Measurements from ENCODE around the gene ENOX1. TPM values are rescaled to one million over a fixed set of nuclear protein-coding genes. Genes with fewer than 3 reads are reported as not detected.
A peak's percentile ranks its signal among the peaks of the same experiment; 100 is the strongest.

Gene ENOX1
- total RNA-seq, 1 donor from 2014 or later: 0.71 TPM

DNA sequence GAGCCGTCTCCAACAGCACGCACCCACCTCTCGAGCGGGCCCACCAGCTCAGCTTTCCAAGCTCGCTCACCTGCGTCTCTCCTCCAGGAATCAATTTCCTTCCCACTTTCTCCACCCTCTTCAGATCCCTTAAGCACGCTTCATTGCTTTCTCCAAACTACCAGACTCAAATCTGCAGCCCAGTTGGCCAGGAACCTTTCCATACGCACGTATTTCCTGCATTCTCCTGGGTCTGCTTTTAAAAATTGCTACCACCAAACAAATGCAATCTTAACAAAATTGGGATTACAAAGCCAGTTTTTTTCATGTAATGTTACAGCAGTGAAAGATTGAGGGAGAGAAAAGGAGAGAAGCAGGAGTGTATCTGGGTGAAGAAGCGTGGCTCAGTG, 1.5 kb downstream of the ENOX1 start:
- H3K36me3 ChIP-seq (ENCODE audit: control insufficient read depth, insufficient read depth, low read length): no peaks in the 10 kb centered on the region
- H3K27me3 ChIP-seq (ENCODE audit: control insufficient read depth, insufficient read depth, low read length): no peaks in the 10 kb centered on the region
- TF ChIP-seq CTCF (IDR thresholded peaks at IDR 0.05; ENCODE audit: insufficient read depth, low read length, poor library complexity, severe bottlenecking): no peak
- no peak for DNase-seq (ENCODE audit: low read depth)
- peak overlapping the region; percentile 60 for H3K4me3 ChIP-seq (ENCODE audit: low read depth, low read length)

DNA sequence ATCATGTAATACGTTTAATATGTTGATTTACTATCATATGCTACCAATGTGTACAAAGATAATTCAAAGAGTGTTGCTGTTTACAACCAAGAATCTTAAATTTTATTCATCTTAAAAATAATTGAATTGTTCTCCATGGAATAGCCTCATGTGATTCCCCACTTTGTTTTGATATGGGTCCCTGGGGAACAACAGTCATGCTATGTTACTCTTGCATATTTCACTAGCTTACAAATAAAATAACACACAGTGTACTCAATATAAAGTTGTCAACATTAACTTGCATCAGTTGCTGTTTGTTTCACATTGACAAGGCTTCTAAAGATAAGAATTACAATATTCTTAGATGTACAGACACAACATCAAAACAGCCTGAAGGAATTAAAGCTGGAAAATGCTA, 2.3 kb downstream of the ENOX1 start:
- no peak for TF ChIP-seq CTCF (IDR thresholded peaks at IDR 0.05; ENCODE audit: insufficient read depth, low read length, poor library complexity, severe bottlenecking)
- Histone ChIP-seq H3K4me3 (ENCODE audit: low read depth, low read length) (no peak overlapping the region), H3K27me3 (ENCODE audit: control insufficient read depth, insufficient read depth, low read length) (no peaks in the 10 kb centered on the region), H3K36me3 (ENCODE audit: control insufficient read depth, insufficient read depth, low read length) (no peaks in the 10 kb centered on the region)
- no peak for DNase-seq (ENCODE audit: low read depth)

- DNase-seq (ENCODE audit: low read depth): no peak
- no peak for TF ChIP-seq CTCF (IDR thresholded peaks at IDR 0.05; ENCODE audit: insufficient read depth, low read length, poor library complexity, severe bottlenecking)
- no peak overlapping the region for H3K4me3 ChIP-seq (ENCODE audit: low read depth, low read length)
These were observed 3.0 kb downstream of the ENOX1 start for GRCh38 chr13:43783820-43784219.

DNA sequence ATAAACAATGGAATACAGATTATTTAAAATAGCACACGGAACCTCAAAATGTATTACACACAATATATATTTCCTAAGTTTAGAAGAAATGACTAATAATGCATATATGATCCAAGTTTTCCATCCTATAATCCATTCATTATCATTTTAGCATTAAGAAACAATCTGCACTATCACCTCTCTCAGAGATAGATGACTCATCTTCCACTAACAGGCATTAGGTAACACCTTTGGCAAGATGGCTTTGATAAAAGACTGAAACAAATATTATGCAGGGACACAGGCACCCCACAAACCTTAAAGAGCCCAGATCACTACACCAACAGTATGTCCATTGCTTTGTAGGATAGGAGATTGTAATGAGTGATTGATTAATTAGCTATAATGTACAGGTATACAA, 4.1 kb downstream of the ENOX1 start:
- H3K36me3 ChIP-seq (ENCODE audit: control insufficient read depth, insufficient read depth, low read length): no peaks in the 10 kb centered on the region
- no peaks in the 10 kb centered on the region for H3K27me3 ChIP-seq (ENCODE audit: control insufficient read depth, insufficient read depth, low read length)
- TF ChIP-seq CTCF (IDR thresholded peaks at IDR 0.05; ENCODE audit: insufficient read depth, low read length, poor library complexity, severe bottlenecking): no peak
- no peak overlapping the region for H3K4me3 ChIP-seq (ENCODE audit: low read depth, low read length)
- no peak for DNase-seq (ENCODE audit: low read depth)

More at GRCh38 chr13:43783820-43784219, 3.0 kb downstream of the ENOX1 start:
- no peaks in the 10 kb centered on the region for H3K36me3 ChIP-seq (ENCODE audit: control insufficient read depth, insufficient read depth, low read length)
- no peaks in the 10 kb centered on the region for H3K27me3 ChIP-seq (ENCODE audit: control insufficient read depth, insufficient read depth, low read length)

GRCh38 chr13:43780666-43781065, 6.1 kb downstream of the ENOX1 start:
- Histone ChIP-seq H3K27me3 (ENCODE audit: control insufficient read depth, insufficient read depth, low read length) (no peaks in the 10 kb centered on the region), H3K4me3 (ENCODE audit: low read depth, low read length) (no peak overlapping the region), H3K36me3 (ENCODE audit: control insufficient read depth, insufficient read depth, low read length) (no peaks in the 10 kb centered on the region)
- no peak for TF ChIP-seq CTCF (IDR thresholded peaks at IDR 0.05; ENCODE audit: insufficient read depth, low read length, poor library complexity, severe bottlenecking)
- DNase-seq (ENCODE audit: low read depth): no peak

DNA sequence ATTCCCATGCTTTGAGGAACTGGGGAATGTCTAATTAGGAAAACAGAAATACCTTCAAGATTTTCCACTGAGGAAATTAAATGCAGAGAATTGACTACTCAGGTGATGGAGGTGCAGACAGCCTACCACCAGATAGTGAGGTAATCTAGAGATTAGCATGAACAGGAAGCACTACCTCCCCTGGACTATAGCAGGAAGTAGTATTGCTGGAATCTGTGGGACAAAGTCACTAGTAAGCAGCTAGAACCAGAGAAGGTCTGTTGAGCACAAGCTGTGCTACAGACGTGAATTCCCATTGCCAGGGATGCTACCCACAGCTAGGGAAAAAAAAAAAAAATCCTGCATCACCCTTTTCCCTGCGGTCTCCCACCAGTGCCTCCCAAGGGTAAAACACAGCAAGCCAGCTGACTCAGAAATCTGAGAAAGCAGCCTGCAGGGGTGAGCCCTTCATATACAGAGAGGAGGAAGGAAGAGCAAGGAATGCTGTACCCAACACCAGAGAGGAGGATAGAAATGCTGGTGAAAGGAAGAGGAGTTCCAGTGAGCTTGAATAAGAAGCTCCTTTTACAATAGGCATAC, 10.2 kb downstream of the ENOX1 start:
- no peak for DNase-seq (ENCODE audit: low read depth)
- H3K36me3 ChIP-seq (ENCODE audit: control insufficient read depth, insufficient read depth, low read length): no peaks in the 10 kb centered on the region
- TF ChIP-seq CTCF (IDR thresholded peaks at IDR 0.05; ENCODE audit: insufficient read depth, low read length, poor library complexity, severe bottlenecking): no peak

More for the DNA sequence above, 10.2 kb downstream of the ENOX1 start:
- Histone ChIP-seq H3K4me3 (ENCODE audit: low read depth, low read length) (no peak overlapping the region), H3K27me3 (ENCODE audit: control insufficient read depth, insufficient read depth, low read length) (no peaks in the 10 kb centered on the region)

All from kidney epithelial cell (primary cell).